Choroid plexus epithelial cell (primary cell): ENCODE data around the gene MARS1.

Experiments
- DNase-seq: peaks from one replicate; pipeline ENCODE4 v3.0.0-alpha.2; 2010; ENCODE audit warnings: low read depth
- H3K4me3 ChIP-seq: 2 replicates; pipeline ENCODE4 v1.5.1; 2011; ENCODE audit warnings: low read depth, mild to moderate bottlenecking, control low read depth, low read length, moderate library complexity
- CTCF ChIP-seq: conservative IDR thresholded peaks from 2 replicates; pipeline ENCODE4 v1.5.1; 2011; ENCODE audit warnings: low read depth, mild to moderate bottlenecking, control low read depth, inconsistent platforms, low read length, moderate library complexity

The MARS1 gene

GRCh38 chr12:57473392-57473791 lies 14.5 kb upstream of the MARS1 start:
- TF ChIP-seq CTCF: no peak
- H3K4me3 ChIP-seq: no peak overlapping the region
- DNase-seq: no peak

GRCh38 chr12:57473886-57474285 lies 14.0 kb upstream of the MARS1 start:
- TF ChIP-seq CTCF: no peak
- no peak for DNase-seq
- H3K4me3 ChIP-seq: no peak overlapping the region

- no peak overlapping the region for H3K4me3 ChIP-seq
- DNase-seq: no peak
- no peak for TF ChIP-seq CTCF
Measured at GRCh38 chr12:57474430-57474829, 13.4 kb upstream of the MARS1 start.

- TF ChIP-seq CTCF: no peak
- no peak overlapping the region for H3K4me3 ChIP-seq
- DNase-seq: no peak
Measured at GRCh38 chr12:57474862-57475261, 13.0 kb upstream of the MARS1 start.

- peak; percentile 52 for DNase-seq
- H3K4me3 ChIP-seq: peak overlapping the region; percentile 28
- no peak for TF ChIP-seq CTCF
Measured at GRCh38 chr12:57475271-57476161, 12.4 kb upstream of the MARS1 start.

GRCh38 chr12:57476162-57476992 lies 11.5 kb upstream of the MARS1 start:
- DNase-seq: no peak
- peak overlapping the region; percentile 28 for H3K4me3 ChIP-seq
- peak; percentile 30 for TF ChIP-seq CTCF
